ENCODE data around the gene PCCA.
"Not testable (repeated sequence)": the region's sequence is repeated elsewhere in the genome, so short reads cannot be mapped to it uniquely, and the experiment has no call there.

Gene PCCA

GRCh38 chr13:100159584-100159983 is 70.7 kb downstream of the PCCA start:
- no peak overlapping the region for H3K27ac ChIP-seq (ENCODE audit: low read length)
- H3K27me3 ChIP-seq (ENCODE audit: insufficient read depth, low read length, poor library complexity), result no peaks in the 10 kb centered on the region
- no peaks in the 10 kb centered on the region for H3K9me3 ChIP-seq (ENCODE audit: insufficient read depth, low read length, severe bottlenecking)
- H3K4me3 ChIP-seq (ENCODE audit: low read depth in 1 of 2, low read length in 2 of 2), result no peak overlapping the region
- H4K20me1 ChIP-seq (ENCODE audit: insufficient read depth, low read length), result no peaks in the 10 kb centered on the region
- H3K36me3 ChIP-seq (ENCODE audit: insufficient read depth, low read length), result peaks cover 3% of the 10 kb centered on the region; the same call in 1 of the 2 replicates
- ATAC-seq (ENCODE audit: insufficient read depth, low read depth) (no peak), DNase-seq (no peak)
- H3K79me2 ChIP-seq (ENCODE audit: insufficient read depth, low read length), result no peaks in the 10 kb centered on the region
- no peak overlapping the region for H3K9ac ChIP-seq (ENCODE audit: low read depth, low read length)
- TF ChIP-seq EZH2 (IDR thresholded peaks at IDR 0.05; ENCODE audit: borderline replicate concordance, low read depth, low read length, severe bottlenecking) (no peak), CTCF (IDR thresholded peaks at IDR 0.05; ENCODE audit: borderline replicate concordance, extremely low read depth, low read length, poor library complexity, severe bottlenecking) (no peak)
- H3K4me1 ChIP-seq (ENCODE audit: insufficient read depth, low read length), result peaks cover 15% of the 10 kb centered on the region
- no peak overlapping the region for H3K4me2 ChIP-seq (ENCODE audit: insufficient read depth, low read length)
- no peak overlapping the region for H2AFZ ChIP-seq (ENCODE audit: low read depth, low read length)

GRCh38 chr13:100160450-100160849 is 71.6 kb downstream of the PCCA start:
- H3K36me3 ChIP-seq (ENCODE audit: insufficient read depth, low read length), result peaks cover 3% of the 10 kb centered on the region; the same call in 1 of the 2 replicates
- no peaks in the 10 kb centered on the region for H3K27me3 ChIP-seq (ENCODE audit: insufficient read depth, low read length, poor library complexity)
- H2AFZ ChIP-seq (ENCODE audit: low read depth, low read length), result no peak overlapping the region
- DNase-seq (no peak), ATAC-seq (ENCODE audit: insufficient read depth, low read depth) (no peak)
- no peak for TF ChIP-seq EZH2 (IDR thresholded peaks at IDR 0.05; ENCODE audit: borderline replicate concordance, low read depth, low read length, severe bottlenecking)
- TF ChIP-seq CTCF (IDR thresholded peaks at IDR 0.05; ENCODE audit: borderline replicate concordance, extremely low read depth, low read length, poor library complexity, severe bottlenecking), result no peak
- no peaks in the 10 kb centered on the region for H3K9me3 ChIP-seq (ENCODE audit: insufficient read depth, low read length, severe bottlenecking)
- peaks cover 9% of the 10 kb centered on the region for H3K4me1 ChIP-seq (ENCODE audit: insufficient read depth, low read length)
- H3K27ac ChIP-seq (ENCODE audit: low read length), result no peak overlapping the region
- no peak overlapping the region for H3K9ac ChIP-seq (ENCODE audit: low read depth, low read length)
- no peak overlapping the region for H3K4me2 ChIP-seq (ENCODE audit: insufficient read depth, low read length)
- no peak overlapping the region for H3K4me3 ChIP-seq (ENCODE audit: low read depth in 1 of 2, low read length in 2 of 2)
- no peaks in the 10 kb centered on the region for H4K20me1 ChIP-seq (ENCODE audit: insufficient read depth, low read length)
- H3K79me2 ChIP-seq (ENCODE audit: insufficient read depth, low read length), result no peaks in the 10 kb centered on the region

- Histone ChIP-seq H2AFZ (ENCODE audit: low read depth, low read length) (no peak overlapping the region), H3K4me2 (ENCODE audit: insufficient read depth, low read length) (no peak overlapping the region), H3K27me3 (ENCODE audit: insufficient read depth, low read length, poor library complexity) (no peaks in the 10 kb centered on the region), H3K9ac (ENCODE audit: low read depth, low read length) (no peak overlapping the region), H3K9me3 (ENCODE audit: insufficient read depth, low read length, severe bottlenecking) (no peaks in the 10 kb centered on the region), H4K20me1 (ENCODE audit: insufficient read depth, low read length) (no peaks in the 10 kb centered on the region), H3K36me3 (ENCODE audit: insufficient read depth, low read length) (no peaks in the 10 kb centered on the region), H3K4me1 (ENCODE audit: insufficient read depth, low read length) (no peaks in the 10 kb centered on the region), H3K27ac (ENCODE audit: low read length) (no peak overlapping the region), H3K4me3 (ENCODE audit: low read depth in 1 of 2, low read length in 2 of 2) (no peak overlapping the region), H3K79me2 (ENCODE audit: insufficient read depth, low read length) (no peaks in the 10 kb centered on the region)
- no peak for TF ChIP-seq CTCF (IDR thresholded peaks at IDR 0.05; ENCODE audit: borderline replicate concordance, extremely low read depth, low read length, poor library complexity, severe bottlenecking)
- no peak for TF ChIP-seq EZH2 (IDR thresholded peaks at IDR 0.05; ENCODE audit: borderline replicate concordance, low read depth, low read length, severe bottlenecking)
- DNase-seq, result no peak
- ATAC-seq (ENCODE audit: insufficient read depth, low read depth), result no peak
These were observed 74.5 kb downstream of the PCCA start for GRCh38 chr13:100163375-100163774.

- no peaks in the 10 kb centered on the region for H3K4me1 ChIP-seq (ENCODE audit: insufficient read depth, low read length)
- H3K4me3 ChIP-seq (ENCODE audit: low read depth in 1 of 2, low read length in 2 of 2), result no peak overlapping the region
- DNase-seq (no peak), ATAC-seq (ENCODE audit: insufficient read depth, low read depth) (no peak)
- no peaks in the 10 kb centered on the region for H4K20me1 ChIP-seq (ENCODE audit: insufficient read depth, low read length)
- H3K36me3 ChIP-seq (ENCODE audit: insufficient read depth, low read length), result no peaks in the 10 kb centered on the region
- H2AFZ ChIP-seq (ENCODE audit: low read depth, low read length), result no peak overlapping the region
- H3K27ac ChIP-seq (ENCODE audit: low read length), result no peak overlapping the region
- no peaks in the 10 kb centered on the region for H3K27me3 ChIP-seq (ENCODE audit: insufficient read depth, low read length, poor library complexity)
- no peaks in the 10 kb centered on the region for H3K79me2 ChIP-seq (ENCODE audit: insufficient read depth, low read length)
- no peak overlapping the region for H3K4me2 ChIP-seq (ENCODE audit: insufficient read depth, low read length)
- no peak for TF ChIP-seq CTCF (IDR thresholded peaks at IDR 0.05; ENCODE audit: borderline replicate concordance, extremely low read depth, low read length, poor library complexity, severe bottlenecking)
- no peak for TF ChIP-seq EZH2 (IDR thresholded peaks at IDR 0.05; ENCODE audit: borderline replicate concordance, low read depth, low read length, severe bottlenecking)
- H3K9ac ChIP-seq (ENCODE audit: low read depth, low read length), result no peak overlapping the region
- H3K9me3 ChIP-seq (ENCODE audit: insufficient read depth, low read length, severe bottlenecking), result no peaks in the 10 kb centered on the region
These were observed 84.3 kb downstream of the PCCA start for GRCh38 chr13:100173203-100173602.

GRCh38 chr13:100174455-100174854 is 85.6 kb downstream of the PCCA start:
- not testable (repeated sequence) for H3K4me1 ChIP-seq (ENCODE audit: insufficient read depth, low read length); H3K9me3 ChIP-seq (ENCODE audit: insufficient read depth, low read length, severe bottlenecking); H3K36me3 ChIP-seq (ENCODE audit: insufficient read depth, low read length); H3K4me2 ChIP-seq (ENCODE audit: insufficient read depth, low read length); H4K20me1 ChIP-seq (ENCODE audit: insufficient read depth, low read length); H3K4me3 ChIP-seq (ENCODE audit: low read depth in 1 of 2, low read length in 2 of 2); H3K9ac ChIP-seq (ENCODE audit: low read depth, low read length); H2AFZ ChIP-seq (ENCODE audit: low read depth, low read length); DNase-seq; H3K79me2 ChIP-seq (ENCODE audit: insufficient read depth, low read length); H3K27me3 ChIP-seq (ENCODE audit: insufficient read depth, low read length, poor library complexity); ATAC-seq (ENCODE audit: insufficient read depth, low read depth); H3K27ac ChIP-seq (ENCODE audit: low read length)

Measured in DND-41 (cell line).